GM21447 (cell line): ENCODE results near the gene ANAPC10.
"Not testable (repeated sequence)": the region's sequence is repeated elsewhere in the genome, so short reads cannot be mapped to it uniquely, and the experiment has no call there.

Source experiments
- ATAC-seq: cut with Tn5 transposase; IDR thresholded peaks from one replicate; pipeline ENCODE4 v1.9.1; 2021; ENCODE audit not compliant: unreplicated experiment

The ANAPC10 gene

GRCh38 chr4:145012841-145013240, 85.2 kb downstream of the ANAPC10 start:
- ATAC-seq, result no peak

GRCh38 chr4:145011636-145012035, 86.4 kb downstream of the ANAPC10 start:
- no peak for ATAC-seq

- not testable (repeated sequence) for ATAC-seq
These were observed 87.7 kb downstream of the ANAPC10 start for GRCh38 chr4:145010315-145010714.

DNA sequence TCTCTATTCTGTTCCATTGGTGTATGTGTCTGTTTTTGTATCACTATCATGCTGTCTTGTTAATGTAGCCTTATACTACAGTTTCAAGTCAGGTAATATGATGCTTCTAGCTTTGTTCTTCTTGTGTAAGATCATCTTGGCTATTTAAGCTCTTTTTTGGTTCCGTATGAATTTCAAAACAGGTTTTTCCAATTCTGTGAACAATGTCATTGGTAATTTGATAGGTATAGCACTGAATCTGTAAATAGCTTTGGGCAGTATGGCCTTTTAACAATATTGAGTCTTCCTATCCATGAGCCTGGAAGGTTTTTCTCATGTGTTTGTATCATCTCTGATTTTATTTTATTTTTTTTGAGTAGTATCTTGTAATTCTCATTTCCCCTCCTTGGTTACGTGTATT, 94.3 kb downstream of the ANAPC10 start:
- ATAC-seq, result no peak

- ATAC-seq, result no peak
These were observed 96.4 kb downstream of the ANAPC10 start for GRCh38 chr4:145001635-145002034.

DNA sequence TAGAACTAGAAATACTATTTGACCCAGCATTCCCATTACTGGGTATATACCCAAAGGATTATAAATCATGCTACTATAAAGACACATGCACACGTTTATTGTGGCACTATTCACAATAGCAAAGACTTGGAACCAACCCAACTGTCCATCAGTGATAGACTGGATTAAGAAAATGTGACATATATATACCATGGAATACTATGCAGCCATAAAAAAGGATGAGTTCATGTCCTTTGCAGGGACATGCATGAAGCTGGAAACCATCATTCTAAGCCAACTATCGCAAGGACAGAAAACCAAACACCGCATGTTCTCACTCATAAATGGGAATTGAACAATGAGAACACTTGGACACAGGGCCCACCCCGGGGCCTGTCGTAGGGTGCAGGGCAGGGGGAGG, 97.3 kb downstream of the ANAPC10 start:
- not testable (repeated sequence) for ATAC-seq

GRCh38 chr4:144989306-144989705, 108.7 kb downstream of the ANAPC10 start:
- ATAC-seq, result no peak

- no peak for ATAC-seq
These were observed 112.5 kb downstream of the ANAPC10 start for GRCh38 chr4:144985531-144985930.

DNA sequence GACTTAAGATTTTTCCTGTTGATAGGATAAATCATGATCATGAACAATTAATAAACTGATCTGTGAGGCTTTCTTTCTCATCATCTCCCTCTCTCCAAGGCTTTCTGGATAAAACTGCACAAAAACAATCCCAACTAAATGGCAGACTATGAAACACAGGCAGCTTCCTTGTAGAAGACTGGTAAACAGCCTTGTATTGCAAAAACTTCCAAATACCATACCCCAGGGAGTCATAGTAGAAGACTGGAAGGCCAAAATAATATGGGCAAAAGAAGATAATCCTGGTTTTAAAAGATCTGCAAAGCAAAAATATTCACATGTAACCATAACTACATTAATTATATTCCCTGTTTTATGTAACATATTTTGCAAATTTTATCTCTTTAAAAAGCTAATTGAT, 113.0 kb downstream of the ANAPC10 start:
- no peak for ATAC-seq

GRCh38 chr4:144984241-144984640, 113.8 kb downstream of the ANAPC10 start:
- no peak for ATAC-seq

GRCh38 chr4:144975718-144976117, 122.3 kb downstream of the ANAPC10 start:
- no peak for ATAC-seq

DNA sequence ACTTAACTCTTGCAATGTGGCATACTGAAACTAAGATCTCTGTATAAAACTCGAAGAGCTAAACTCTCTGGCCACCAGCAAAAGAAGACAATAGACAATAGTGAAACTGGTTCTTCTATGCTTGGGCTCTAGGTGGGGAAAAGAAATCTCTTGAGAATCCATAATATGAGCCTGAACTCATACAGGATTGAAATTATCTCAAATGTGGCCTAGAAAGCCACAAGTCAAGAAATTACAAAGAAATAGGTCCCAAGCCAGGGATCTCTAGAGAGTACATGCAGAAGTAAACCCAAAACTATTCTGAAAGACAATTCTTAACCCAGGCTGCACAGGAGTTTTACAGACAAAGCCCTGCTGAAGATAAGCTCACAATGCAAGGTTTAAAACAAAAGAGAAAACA, 127.4 kb downstream of the ANAPC10 start:
- peak; percentile 66 for ATAC-seq

DNA sequence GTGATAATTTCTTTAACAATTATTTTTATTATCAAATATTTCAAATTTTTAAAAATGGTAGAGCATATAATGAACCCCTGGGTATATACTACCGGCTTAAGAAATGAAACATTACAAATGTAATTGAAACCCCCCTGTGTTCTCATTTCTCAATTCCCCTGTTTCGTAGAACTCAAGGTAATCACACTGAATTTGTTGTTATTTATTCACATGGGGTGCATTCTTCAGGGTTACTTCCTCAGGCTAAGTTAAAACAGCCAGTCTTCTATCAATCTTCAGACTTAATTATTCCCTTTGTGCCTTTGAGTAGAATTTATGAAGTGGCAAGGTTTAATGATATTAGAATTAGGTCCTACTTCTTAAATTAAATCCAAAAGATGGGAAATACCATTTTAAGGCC, 128.2 kb downstream of the ANAPC10 start:
- ATAC-seq, result no peak

GRCh38 chr4:144968606-144969005, 129.4 kb downstream of the ANAPC10 start:
- ATAC-seq, result no peak

- ATAC-seq, result peak; percentile 75
These were observed 130.8 kb downstream of the ANAPC10 start for GRCh38 chr4:144967161-144967560.

GRCh38 chr4:144962300-144962699, 135.7 kb downstream of the ANAPC10 start:
- no peak for ATAC-seq

- ATAC-seq, result no peak
These were observed 142.9 kb downstream of the ANAPC10 start for GRCh38 chr4:144955104-144955503.

DNA sequence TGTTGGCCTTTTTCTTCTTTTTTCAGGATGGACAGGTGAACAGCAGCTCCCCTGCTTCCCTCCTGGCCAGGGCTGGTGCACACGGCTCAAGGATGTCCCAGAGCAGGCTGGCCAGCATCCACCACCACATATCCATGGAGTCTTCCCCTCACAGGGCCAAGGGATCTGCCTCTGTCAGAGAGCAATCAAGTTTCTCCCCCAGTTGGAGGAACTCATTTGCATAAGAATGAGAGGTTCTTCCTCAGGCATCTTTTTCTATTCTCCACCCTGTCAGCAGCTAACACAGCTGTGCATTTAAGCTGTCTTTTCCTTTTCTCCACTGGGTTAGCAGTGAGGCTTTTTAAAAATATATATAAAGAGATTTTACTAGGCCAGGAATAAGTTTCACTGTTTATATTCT, 143.8 kb downstream of the ANAPC10 start:
- ATAC-seq, result no peak

GRCh38 chr4:144948421-144948820, 149.6 kb downstream of the ANAPC10 start:
- no peak for ATAC-seq

DNA sequence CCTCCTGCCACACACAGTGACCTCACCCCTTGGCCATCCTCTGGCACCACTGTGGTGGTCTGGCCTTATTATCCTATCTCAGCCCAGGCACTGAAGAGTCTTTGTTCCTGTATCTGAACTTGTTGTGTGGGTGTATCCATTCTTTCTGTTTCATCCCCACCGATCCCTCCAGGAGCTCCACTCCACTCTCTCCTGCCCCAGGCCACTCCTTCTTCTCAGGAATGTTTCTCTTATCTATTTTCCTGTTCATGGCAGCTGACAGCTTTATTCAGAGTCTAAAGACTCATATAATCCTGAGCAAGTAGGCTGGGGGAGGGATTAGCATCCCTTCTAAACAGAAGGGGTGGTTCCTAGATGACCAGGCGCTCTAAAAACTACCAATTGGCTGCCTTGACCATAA, 150.0 kb downstream of the ANAPC10 start:
- ATAC-seq, result no peak
